GM10847 (cell line): ENCODE measurements around the gene TINAGL1.

Experiments used
- POLR2A ChIP-seq: IDR thresholded peaks from 2 replicates; pipeline ENCODE4 v1.6.1; 2011; ENCODE audit not compliant: insufficient read length; ENCODE audit errors: extremely low read depth

The TINAGL1 gene

GRCh38 chr1:31576743-31577455 lies 584 bp downstream of the TINAGL1 start:
- no peak for TF ChIP-seq POLR2A

- no peak for TF ChIP-seq POLR2A
Measured at GRCh38 chr1:31577515-31578192, 1.3 kb downstream of the TINAGL1 start.

- no peak for TF ChIP-seq POLR2A
Measured at GRCh38 chr1:31579374-31579773, 3.1 kb downstream of the TINAGL1 start.

GRCh38 chr1:31580513-31580870 lies 4.2 kb downstream of the TINAGL1 start:
- TF ChIP-seq POLR2A = no peak

- TF ChIP-seq POLR2A = no peak
Measured at GRCh38 chr1:31580891-31581603, 4.7 kb downstream of the TINAGL1 start.

- TF ChIP-seq POLR2A = no peak
Measured at GRCh38 chr1:31581821-31582810, 5.8 kb downstream of the TINAGL1 start.

- TF ChIP-seq POLR2A = no peak
Measured at GRCh38 chr1:31583082-31583994, 7.0 kb downstream of the TINAGL1 start.

GRCh38 chr1:31583995-31584868 lies 7.9 kb downstream of the TINAGL1 start:
- no peak for TF ChIP-seq POLR2A

- no peak for TF ChIP-seq POLR2A
Measured at GRCh38 chr1:31584869-31585735, 8.8 kb downstream of the TINAGL1 start.

- TF ChIP-seq POLR2A = no peak
Measured at GRCh38 chr1:31585736-31586365, 9.5 kb downstream of the TINAGL1 start.
